ENCODE measurements around the gene TAF3.

TAF3 gene

DNA sequence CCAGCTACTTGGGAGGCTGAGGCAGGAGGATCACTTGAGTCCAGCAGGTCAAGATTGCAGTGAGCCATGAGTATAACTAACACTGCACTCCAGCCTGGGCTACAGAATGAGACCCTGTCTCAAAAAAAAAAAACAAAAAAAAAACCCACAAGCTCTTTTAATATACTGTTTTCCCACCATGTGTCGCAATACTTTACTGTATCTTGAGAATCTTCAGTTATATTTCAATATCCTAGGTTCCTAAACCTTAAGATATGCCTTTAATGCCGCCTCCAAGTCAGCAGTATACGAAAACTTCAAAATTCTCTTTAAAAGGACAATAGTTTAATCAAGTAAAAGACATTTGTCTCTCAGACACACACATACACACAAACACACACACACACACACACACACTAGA is 62.8 kb downstream of the TAF3 start:
- DNase-seq: no peak

DNA sequence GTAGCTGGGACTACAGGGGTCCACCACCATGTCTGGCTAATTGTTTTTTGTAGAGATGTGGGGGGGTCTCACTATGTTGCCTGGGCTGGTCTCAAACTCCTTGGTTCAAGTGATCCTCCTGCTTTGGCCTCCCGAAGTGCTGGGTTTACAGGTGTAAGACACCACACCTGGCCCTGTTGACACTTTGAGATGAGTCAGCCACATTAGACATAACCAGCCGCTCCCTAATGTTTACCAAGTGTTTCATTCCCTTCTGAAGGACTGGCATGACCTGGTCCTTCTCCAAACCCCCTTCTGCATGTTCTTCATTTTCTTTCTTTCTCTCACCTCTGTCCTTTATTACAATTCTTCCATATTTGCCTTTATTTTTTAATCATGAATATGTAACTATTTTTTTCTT is 67.8 kb downstream of the TAF3 start:
- no peak for DNase-seq

DNA sequence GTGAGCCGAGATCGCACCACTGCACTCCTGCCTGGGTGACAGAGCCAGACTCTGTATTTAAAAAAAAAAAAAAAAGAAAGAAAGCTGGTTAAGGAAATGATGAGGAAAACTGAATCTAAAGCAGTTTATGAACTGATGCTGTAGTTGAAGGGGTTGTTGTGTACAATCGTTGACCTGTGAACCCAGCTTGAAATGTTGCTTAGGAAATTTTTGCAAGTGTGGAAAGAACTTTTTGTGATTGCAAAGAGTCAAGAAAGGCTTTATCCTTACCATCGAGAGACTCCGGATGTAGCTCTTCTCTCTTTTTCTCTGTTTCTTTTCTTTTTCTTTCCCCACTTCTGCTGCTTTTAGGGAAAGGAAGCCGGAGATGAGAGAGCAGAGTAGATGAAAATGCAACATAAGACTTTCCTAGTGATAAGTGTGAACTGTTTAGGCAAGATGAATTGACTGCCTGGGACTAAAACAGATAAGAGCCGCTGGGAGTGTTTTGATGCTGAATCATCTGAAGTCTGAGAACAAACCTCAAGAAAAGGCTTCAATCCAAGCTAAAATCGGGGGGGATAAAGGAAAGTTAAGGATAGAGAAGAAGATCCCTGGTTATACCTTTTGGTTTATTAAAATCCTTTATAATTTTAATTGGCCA is 69.0 kb downstream of the TAF3 start:
- no peak for DNase-seq

DNA sequence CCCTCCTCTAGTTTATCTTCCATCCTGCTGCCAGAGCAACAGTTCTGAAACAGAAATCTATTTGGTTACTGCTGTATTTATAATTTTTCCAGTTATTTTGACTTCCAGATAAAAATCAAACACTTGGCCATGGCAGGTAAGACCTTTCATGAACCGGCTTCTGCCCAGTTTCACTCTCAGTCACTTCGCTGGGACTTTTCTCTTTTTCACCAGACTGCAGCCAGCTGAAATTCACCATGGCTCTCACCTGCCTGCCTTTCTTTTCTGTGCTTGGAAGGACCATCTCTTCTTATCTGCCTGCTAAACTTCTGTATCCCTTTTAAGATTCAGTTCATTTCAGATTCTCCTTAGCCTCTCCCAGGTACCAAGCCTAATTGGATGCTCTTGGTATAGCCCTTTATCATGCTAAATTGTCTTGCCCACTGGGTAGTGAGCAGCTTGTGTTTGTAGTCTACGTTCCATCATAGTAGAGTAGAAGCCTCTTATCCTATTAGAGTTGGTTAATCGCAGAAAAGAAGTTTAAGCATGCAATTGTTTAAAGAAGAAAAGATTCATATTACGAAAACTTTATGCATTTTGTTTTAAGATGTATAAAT is 71.7 kb downstream of the TAF3 start:
- DNase-seq: no peak

DNA sequence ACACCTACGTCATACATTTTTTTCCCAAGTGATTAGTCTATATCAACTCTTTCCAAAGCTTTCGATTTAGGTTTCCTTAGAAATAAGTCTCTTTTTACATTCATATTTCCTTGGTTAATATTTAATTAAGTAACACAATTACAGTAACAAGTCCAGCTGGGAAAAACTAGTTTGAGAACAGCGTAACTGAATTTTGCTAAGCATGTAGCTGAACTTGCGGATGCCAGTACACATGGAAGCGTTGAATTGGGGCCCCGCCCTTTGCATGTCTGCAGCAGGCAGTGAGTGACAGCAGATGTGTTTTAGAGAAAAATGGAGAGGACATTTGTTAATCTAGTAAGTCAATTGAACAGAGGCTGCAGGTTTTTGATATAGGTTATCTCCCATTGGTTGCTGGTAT is 72.5 kb downstream of the TAF3 start:
- no peak for DNase-seq

DNA sequence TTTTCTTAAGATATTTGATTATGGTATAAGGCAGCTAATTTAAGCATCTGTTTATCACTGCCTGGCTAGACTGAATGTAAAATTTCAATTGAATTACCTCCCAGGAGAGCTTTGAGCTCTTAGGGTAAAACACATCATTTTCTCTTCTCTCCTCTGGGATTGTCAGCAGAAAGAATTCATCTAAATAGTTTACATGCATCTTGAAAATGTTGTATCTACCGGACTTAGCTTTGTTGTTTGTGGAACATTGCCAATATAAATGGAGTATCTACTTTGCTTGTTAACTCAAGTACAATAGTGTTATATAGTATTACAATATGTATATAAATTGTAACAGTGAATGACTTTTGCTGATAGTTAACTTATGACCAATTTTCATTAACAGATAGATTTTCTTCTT is 73.3 kb downstream of the TAF3 start:
- DNase-seq: no peak

DNA sequence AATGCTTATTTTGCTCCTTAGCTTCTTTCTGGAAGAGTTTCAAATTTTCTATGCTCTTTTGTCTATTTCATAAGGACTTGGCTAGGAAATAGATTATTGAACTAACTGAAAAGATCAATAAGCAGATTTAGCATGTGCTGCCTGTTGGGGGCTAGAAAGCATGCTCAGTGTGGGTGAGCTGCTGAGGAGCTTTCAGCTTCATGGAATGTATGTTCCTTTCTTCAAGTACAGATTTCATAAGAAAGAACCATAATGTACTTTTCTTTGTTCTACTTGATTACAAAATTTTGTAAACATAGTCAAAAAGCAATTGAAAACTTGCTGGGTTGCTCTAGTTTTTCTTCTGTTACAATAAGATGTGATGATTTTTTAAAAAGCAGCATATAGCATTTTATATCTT is 73.8 kb downstream of the TAF3 start:
- no peak for DNase-seq

DNA sequence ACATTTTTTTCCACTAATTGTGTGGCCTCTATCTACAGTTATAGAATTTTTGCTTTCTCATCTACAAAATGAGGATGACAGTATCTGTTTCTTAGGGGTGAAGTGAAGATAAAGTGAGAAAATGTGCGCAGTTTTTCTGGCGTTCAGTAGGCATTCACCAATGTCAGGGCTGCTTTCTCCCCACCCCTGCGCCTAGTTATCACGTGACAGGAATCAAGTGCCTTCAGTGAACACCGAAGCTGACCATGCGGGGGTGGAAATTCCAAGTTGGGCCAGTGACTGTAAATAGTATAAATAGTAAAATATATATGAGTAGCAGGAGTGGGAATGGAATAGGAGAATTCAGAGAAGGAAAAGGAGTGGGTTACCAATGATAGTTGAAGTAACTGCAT is 77.4 kb downstream of the TAF3 start:
- DNase-seq: no peak

DNA sequence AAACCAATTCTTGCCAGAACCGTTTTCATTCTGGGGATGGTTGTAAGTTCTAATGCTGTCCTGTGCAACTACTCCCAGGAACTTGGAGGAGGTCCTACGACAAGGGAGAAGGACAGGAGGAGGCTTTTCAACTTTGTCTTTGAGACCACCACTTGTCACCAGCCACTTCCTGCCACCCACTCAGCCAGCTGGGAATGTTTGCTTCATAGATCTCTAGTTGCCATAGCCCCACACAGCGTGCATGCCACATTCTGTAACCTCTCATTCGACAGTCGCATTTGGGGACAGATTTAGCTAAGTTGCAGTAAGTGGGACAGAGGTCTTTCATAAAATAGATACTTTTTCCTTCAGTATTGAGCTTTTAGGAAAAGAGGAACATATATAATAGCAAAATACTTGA is 78.0 kb downstream of the TAF3 start:
- no peak for DNase-seq

DNA sequence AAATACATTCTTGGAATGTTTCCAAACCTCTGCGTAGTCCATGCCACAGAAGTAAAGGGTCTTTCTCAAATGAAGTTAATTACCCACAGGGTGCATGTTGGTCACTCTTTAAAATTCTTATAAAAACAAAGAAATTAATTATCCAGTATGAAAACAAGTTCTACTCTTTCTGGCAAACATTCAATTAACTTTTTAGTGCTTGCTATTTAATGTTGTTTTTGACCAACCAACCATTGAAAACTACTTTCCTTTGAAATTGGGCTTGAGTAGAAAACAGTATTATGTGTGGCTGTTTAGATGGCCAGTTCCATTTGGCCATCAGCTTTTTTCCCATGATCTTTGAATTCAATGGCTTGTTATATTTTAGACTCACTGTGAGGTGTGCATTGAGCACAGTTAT is 83.0 kb downstream of the TAF3 start:
- DNase-seq: no peak

DNA sequence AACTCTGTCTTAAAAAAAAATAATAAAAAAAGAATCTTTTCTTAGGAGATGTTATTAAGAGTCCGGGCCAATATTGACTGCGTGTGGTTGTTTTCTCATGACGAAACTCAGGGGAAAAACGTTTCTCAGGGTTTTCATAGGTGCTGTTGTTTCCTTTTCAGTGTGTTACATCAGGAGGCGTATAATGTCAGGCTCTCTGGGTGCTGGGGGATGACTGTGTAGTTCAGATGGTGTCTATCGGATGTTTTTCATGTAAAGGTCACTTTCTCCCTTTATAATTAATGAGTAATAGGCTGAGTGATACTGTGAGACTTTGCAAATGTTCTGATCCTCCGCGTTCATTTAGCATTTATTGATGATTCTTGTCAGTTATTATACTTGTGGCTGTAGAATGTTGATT is 84.1 kb downstream of the TAF3 start:
- no peak for DNase-seq

DNA sequence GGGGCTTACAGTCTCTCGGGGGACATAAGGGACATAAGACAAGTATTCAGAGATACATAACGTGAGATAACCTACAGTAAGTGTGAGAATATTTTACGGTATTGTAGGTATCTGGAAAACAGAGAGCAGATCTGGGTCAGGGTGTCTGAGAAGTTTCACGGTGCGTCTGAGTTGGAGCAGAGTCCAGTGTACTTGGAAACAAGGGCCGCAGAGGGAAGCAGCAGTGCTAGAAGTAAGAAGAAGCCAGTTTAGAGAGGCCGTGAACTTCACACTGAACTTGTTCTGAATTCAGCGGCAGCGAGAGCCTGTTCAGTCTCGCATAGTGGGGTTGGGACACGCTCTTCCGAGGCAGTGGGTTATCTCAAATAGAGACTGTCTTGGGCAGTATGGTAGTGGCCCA is 85.5 kb downstream of the TAF3 start:
- no peak for DNase-seq

DNA sequence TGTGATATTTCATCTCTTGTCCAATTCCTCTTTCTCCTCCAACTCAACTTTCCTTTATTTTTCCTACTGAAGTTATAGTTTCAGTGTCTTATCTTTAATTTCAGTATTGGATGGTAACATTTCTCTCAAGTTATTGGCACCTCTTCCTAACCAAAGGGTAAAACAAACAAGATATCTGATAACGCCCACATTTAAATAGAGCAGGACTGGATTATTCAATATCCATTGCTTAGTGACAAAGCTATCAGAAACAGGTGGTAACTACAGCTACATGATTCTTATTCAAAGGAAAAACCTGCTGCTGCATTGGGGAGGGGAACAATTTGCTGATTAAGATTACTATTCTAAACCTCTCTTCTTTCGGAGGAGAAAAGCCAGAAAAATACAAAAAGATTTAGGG is 87.8 kb downstream of the TAF3 start:
- DNase-seq: no peak

DNA sequence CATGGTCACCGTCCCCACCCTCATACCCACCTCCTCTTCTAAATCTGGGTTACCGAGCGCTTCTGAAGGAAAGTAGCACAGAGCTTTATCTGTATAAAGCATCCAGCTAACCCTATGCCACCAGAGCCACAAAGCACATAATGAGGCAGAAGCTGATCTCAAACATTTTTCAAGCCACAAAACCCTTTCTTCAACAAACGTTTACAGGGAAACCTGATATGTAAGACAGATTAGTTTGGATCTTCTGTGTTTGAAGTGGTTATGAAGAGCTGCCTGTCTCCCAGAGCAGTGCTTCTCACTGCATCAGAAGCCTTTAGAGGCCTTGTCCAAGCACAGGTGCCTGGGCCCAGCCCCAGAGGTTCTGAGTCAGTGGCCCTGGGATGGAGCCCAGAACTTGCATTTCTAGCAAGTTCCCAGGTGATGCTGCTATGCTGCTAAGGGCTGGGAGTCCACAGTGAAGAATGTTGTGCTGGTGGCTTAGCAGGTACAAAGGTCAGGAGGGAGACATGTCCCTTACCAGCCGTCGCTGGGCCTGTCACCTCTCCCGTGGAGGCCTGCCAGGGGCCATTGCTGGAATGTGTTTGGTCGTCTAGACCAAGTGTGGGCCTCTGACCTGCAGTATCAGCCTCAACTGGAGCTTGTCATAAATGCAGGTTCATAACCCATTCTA is 90.4 kb downstream of the TAF3 start:
- DNase-seq: no peak

DNA sequence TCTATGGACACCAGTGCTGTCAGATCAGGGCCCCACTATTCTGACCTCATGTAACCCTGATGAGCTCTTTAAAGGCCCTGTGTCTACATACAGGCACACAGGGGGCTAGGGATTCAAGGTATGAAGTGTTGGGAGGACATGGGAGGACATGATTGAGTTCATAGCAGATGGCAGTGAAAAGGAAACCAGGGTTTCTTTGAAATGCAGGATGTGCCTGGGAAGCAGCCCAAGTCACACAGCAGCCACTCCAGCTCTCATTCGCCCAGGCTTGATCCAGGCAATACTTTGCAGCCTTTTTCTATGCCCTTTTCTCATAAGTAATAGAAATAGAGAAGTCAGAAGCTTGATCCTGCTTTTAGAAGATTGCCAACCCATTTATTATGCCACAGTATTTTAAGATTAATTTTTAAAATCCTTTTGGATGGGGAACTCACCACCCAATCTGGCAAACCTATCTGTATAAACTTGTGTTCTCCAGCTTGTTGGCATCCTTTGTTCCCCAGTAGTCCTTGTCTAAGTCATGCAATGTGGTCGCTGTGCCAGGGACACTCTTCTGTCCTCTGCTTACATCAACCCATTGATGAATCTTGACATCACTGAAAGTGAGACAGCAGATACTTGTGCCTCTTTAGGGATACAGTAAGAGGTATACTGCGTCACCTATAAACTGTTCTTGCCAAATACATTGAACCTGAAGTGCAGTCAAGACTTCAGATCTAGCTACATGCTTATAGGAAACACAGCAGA is 95.0 kb downstream of the TAF3 start:
- DNase-seq: no peak

DNA sequence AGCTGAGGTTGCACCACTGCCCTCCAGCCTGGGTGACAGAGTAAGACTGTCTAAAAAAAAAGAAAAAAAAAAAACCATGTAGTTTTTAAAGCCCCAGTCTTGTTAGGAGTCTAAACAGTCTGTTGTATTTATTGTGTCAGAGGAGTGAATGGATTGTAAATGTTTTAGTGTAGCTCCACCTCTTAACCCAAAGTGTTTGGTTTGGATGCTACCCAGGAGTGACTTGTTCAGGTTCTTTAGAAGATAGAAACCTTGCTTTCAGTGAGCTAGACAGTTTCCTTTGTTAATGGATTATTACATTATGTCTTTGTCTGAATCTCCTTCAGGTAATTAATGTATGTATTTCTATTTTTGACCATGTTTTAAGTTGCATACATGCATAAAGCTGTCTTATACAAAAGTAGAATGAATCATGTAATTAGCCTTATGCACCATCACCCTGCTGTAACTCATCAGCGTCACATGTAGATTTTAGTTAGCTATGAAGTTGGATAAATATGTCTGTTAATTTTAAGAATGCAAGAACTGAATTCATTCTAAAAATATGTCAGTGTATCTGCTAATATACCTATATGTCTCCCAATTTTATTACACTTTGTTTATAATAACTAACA is 97.7 kb downstream of the TAF3 start:
- no peak for DNase-seq

DNA sequence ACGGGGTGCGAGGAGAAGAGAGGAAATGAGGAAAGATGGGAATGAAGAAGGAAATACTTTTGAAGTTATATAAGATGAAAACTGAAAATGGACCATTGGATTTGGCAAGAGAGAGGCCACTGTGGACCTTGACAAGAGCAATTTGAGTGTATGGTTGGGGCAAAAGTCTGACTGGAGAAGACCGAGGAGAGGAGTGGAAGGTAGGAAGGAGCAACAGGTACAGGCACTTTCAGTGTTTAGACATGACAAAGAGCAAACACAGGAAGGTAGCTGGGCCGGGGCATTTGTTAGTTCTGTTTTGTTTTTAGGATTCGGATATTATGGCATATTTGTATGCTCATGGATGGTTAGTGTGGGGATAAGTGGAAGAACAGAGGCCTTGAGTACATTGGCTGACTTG is 99.4 kb downstream of the TAF3 start:
- DNase-seq: no peak

DNA sequence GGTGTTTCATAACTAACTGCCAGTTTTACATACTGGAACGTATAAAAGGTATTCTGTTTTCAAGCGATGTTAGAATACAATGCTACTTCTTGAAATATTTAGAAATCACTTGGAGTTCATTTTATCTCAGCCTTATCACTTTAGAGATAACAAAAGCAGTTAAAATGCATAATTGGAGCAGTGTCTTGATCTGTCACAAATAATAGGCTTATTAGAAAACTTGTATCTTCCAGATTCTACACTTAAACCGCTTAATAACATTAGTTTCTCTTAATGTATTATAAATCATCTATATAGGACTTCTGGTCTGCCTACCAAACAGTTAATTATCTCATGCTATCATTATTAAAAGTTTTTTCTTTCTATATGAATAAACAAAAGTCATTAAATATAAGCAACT is 104.4 kb downstream of the TAF3 start:
- no peak for DNase-seq

DNA sequence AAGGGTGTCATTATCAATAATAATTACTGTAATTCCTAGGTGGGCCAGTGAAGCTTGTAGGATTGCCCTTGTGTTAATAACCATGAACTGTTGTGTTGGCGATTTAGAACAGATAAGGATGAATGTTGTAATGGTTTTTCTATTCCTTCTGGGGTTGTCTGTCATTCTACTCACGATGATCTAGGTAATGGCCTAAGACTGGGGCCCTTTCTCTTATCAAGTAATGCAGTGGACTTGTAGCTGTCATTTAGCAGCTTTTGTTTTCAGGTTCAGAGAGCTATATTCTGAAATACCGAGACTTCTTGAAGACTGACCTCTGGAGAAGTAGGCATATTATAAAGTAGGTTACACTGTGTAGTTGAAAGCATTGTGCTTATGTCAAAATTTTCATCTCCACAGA is 110.2 kb downstream of the TAF3 start:
- DNase-seq: no peak

DNA sequence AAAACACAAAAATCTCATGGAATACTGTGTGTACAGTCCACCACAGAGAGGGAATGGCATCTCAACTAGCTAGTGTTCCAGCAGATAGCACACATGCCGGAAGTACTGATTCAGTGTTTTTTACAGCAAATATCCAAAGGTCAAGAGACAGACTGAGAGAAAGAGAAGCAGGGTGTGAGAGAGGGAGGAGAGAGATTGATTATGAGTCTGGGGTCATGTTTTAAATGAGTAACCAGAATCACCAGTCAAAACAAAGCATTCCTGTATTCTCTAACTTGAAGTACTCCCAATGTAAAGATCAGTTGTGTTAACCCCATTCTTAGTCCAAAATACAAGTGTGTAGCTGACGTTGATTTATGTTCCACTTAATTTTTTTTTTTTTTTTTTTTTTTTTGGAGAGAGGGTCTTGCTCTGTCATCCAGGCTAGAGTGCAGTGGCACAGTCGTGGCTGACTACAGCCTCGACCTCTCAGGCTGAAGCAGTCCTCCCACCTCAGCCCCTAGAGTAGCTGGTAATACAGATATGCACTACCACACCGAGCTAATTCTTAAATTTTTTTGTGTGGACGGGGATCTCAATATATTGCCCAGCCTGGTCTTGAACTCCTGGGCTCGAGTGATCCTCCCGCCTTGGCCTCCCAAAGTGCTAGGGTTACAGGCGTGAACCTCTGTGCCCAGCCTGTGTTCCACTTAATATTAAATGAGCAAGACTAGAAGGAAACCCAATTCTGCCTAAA is 114.2 kb downstream of the TAF3 start:
- no peak for DNase-seq

DNA sequence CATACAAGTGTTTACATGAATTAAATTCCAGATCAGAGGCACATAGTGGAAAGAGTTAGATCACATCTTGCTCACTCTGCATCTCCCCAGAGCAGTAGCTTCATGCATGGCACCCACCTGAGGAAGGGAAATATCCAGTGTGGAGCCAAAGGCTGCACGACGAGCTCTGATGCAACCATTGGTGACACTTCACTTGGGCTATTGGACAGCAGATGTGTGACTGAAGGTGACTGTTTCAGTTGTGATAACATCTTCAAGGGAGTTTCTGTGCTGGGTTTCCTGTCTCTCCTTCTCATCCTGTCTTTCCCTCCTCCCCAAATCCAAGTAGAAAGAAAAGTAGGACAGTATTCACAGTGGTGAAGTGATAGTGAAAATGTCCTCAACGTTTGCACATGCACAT is 115.0 kb downstream of the TAF3 start:
- DNase-seq: no peak

DNA sequence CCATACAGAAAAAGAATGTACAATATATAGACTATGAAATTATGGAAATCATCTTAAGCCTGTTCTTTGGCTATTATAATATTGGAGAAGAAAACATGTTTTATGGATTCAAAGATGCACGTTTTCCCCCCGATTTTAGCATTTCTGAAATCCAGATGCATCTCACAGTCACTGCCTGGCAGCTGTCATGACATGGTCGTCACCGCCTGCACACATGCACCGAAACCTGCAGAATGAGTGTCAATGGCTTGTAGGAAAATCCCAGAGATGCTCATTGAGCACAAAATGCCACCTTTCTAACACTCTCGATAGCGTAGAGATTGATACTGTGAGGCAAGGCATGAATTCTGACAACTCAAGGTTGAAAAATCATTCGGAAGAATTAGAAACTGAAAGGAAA is 115.5 kb downstream of the TAF3 start:
- DNase-seq: no peak
